ENCODE results near the gene ANO1.

ANO1 gene

GRCh38 chr11:70099578-70100279 lies 21.6 kb downstream of the ANO1 start:
- DNase-seq, result no peak

DNA sequence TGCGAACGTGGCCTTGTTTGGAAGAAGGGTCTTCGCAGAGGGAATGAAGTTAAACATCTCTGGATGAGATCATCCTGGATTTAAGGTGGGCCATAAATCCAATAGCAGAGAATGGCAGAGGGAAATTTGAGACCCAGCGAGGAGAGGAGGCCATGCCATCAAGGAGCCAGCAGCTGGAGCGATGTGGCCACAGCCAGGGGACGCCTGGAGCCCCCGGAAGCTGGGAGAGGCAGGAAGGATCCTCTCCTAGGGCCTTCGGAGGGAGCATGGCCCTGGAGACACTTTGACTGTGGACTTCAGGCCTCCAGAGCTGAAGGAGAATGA lies 22.1 kb downstream of the ANO1 start:
- no peak for DNase-seq

DNA sequence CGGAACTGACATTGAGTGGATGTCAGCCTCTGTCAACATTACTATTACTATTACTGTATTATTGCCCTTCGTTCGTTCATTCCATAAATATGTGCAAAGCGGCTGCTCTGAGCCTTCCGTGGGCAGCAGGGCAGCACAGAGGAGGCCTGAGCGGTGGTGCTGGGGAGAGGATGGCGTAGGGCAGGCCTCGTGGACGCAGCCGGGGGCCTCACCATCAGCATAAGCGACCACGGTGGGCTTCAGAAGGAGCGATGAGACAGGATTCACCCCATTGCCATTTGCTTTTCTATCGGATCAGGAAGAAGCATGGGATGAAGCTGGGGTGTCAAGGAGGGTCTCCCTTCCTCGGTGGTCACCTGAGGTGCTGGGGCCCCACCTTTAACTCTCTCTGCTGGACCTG lies 22.7 kb downstream of the ANO1 start:
- DNase-seq, result no peak

- DNase-seq, result no peak
These were observed 25.3 kb downstream of the ANO1 start for GRCh38 chr11:70103256-70103975.

- DNase-seq, result peak; percentile 7
These were observed 26.3 kb downstream of the ANO1 start for GRCh38 chr11:70104419-70104818.

DNA sequence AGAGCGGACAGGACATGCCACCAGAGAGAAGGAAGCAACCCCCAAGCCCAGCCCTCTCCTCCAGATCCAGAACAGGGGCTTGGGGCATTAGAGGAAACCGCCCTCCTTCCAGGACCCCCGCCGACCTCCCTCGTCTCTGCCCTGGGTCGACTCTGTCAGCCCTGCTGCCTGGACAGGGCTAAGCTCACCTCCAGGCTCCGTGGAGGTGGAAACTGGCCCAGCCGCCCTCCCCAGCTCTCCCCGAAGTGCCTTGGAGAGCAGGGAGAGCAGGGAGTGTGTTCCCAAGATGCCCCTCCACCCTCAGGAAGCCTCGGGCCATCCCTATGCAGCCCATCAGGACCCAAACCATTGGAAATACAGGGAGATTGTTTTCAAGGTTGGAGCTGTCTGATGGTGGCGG lies 26.8 kb downstream of the ANO1 start:
- no peak for DNase-seq

DNA sequence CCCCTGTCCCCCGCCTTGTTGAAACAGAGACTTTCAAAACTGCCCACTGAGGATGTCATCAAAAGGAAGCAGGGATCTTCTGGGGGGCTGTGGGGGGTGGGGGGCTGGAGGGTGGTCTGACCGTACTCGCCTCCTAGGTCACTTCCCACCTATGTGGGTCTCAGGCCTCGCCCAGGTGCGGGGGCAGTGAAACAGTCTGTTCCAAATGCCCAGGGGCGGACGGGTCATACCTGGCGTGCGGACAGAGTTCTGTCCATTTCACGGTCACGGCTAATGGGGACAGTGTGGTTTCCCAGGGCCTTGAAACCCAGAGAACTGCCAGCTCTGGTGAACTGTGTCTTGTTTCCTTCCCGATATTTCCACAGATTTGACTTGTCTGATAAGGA lies 27.2 kb downstream of the ANO1 start:
- DNase-seq, result no peak

GRCh38 chr11:70105755-70106571 lies 27.8 kb downstream of the ANO1 start:
- DNase-seq, result peak; percentile 9

- no peak for DNase-seq
These were observed 28.6 kb downstream of the ANO1 start for GRCh38 chr11:70106757-70107156.

GRCh38 chr11:70107191-70107590 lies 29.1 kb downstream of the ANO1 start:
- DNase-seq, result no peak

DNA sequence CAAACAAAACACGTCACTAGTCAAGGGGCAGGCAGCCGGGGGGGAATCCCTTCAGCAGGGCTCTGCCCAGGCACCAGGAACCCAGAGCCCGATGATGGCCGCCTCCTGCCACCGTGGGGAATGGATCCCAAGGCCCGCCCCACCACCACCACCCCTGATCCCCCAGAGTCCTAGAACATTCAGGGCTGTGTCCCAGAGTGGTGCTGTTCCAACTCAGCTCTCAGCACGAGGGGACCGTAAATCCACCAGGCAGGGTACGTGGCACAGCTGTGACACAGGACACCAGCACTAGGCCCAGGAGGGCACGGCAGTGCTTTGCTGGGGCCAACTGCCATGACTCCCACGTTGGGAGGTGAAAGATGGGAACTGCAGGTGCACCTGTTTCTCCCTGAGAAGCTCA lies 29.6 kb downstream of the ANO1 start:
- DNase-seq, result no peak

- DNase-seq, result no peak
These were observed 30.1 kb downstream of the ANO1 start for GRCh38 chr11:70108250-70108649.

DNA sequence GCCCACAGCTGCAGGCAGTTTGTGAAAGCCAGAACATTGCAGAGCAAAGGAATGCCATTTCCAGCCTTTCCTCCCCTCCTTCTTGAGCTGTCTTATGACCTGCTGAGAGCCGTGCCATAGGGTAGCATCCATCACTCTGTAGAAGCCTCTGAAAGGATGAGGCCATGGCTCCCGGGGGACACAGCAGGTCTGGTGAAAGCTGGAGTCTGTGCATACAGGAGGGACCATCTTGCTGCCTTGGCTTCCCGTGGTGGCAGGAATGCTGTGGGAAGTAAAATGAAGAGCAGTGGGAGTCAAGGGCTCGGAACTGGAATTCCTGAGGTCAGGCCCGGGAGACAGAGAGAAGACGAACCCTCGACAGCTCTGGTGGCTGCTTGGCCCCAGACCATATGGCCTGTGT lies 30.9 kb downstream of the ANO1 start:
- no peak for DNase-seq

DNA sequence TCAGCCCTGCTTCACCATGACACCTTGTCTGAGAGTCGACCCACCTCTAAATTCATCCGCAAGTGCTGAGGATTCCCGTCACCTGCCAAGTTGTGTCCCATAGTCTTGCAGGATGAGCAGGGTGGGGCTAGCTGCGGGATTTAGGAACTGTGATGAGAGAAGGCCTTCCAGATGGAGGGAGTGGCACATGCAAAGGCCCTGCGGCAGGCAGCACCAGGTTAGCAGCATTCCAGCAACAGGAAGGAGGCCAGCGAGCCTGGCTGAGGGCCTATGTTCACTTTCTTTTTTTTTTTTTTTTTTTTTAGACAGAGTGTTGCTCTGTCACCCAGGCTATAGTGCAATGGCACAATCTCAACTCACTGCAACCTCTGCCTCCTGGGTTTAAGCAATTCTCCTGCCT lies 31.8 kb downstream of the ANO1 start:
- DNase-seq, result no peak

- no peak for DNase-seq
These were observed 32.5 kb downstream of the ANO1 start for GRCh38 chr11:70110538-70111055.

DNA sequence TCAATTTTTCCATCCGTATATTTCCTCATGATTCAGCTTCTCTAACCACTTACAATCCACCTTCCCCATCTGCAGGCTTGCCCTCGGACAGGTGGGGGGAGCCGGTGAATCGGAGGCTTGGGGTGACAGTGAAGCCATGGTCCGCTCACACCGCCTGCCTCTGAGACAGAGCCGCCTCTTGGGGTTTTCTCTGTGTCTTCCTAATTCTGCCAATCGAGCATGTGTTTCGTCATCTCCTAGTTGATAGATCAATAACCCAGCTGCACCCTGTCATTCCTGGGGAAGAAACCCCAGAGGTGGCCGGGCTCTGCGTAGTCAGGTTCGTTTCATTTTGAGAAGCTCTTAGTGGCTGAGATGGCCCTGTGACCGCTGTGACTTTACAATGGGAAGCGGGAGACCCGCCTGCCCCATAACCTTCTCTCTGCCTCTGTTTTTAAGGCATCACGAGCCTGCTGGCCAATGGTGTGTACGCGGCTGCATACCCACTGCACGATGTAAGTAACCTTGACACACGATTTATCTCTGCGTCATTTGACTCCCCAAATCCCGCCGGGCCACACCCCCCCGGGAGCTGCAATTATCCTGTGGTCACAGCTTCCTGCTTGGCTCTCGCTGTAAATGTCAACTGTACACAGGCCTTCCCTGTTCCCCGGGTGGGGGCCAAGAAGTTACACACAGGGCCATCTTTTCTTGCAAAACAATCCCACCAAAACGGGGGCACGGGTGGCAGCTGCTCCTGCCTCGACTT lies 33.3 kb downstream of the ANO1 start:
- peak; percentile 78 for DNase-seq

DNA sequence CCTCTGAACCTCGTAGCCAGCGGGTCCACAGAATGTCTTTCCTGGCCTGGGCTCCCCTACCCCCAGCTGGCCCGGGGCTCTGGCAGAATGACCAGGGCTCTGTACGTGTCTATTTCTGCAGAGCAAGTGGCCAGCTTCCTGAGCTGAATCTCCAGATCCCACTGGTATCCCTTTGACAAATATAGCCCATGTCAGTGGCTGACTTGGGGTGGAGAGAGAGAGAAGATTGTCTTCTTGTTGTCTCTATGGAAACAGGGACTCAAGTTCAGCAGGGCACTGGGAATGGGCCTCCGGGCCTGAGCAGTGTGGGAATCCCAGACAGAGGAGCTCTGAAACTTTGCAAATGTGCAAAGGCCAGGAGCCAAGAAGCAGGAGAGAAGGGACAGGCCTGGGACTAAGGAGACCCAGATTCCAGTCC lies 33.9 kb downstream of the ANO1 start:
- DNase-seq, result no peak

DNA sequence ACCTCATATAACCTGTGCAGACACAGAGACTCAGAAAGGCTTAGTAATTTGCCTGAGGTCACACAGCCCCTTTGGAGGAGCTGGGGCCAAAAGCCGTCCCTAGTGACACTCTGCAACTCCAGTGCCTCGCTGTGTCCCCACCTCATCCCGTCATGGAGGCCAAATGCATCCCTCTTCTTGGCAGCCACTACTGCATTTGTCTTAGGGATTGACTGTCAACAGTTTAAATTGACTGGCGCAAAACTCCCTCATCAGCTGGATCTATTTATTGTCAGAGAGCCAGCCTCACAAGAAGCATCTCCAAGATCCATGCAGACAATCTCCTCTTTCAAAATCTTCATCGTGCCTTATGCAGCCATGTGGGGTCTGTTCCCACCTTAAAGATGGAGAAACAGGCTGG lies 35.7 kb downstream of the ANO1 start:
- DNase-seq, result no peak

- DNase-seq, result no peak
These were observed 37.7 kb downstream of the ANO1 start for GRCh38 chr11:70115778-70116177.

GRCh38 chr11:70116386-70117065 lies 38.4 kb downstream of the ANO1 start:
- no peak for DNase-seq

- DNase-seq, result no peak
These were observed 39.5 kb downstream of the ANO1 start for GRCh38 chr11:70117567-70118145.

DNA sequence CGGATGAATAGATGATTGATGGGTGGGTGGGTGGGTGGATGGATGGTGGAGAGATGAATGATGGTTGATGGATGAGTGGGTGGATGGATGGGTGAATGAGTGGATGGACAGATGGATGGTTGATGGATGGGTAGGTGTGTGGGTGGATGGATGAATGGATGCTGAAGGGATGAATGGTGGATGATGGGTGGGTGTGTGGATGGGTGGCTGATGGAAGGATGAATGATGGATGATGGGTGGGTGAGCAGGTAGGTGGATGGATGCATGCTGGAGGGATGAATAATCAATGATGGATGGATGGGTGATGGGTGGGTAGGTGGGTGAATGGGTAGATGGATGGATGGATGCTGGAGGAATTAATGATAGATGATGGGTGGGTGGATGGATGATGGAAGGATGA lies 40.5 kb downstream of the ANO1 start:
- DNase-seq, result no peak

All from NCI-H1436 (cell line).